NB4 (cell line): ENCODE data around the gene LCAT.
A peak's percentile ranks its signal among the peaks of the same experiment; 100 is the strongest.

Experiments used
- DNase-seq: peaks from one replicate; pipeline ENCODE4 v3.0.0; 2010; ENCODE audit warnings: low read depth
- H3K4me3 ChIP-seq: one replicate; pipeline ENCODE4 v1.5.1; 2011; ENCODE audit warnings: mild to moderate bottlenecking, low read depth, low read length, moderate library complexity
- CTCF ChIP-seq: IDR thresholded peaks from one replicate; pipeline ENCODE4 v1.5.1; 2012; ENCODE audit warnings: low read depth, low read length
- MAX ChIP-seq: IDR thresholded peaks from 2 replicates; pipeline ENCODE4 v1.6.1; 2011; ENCODE audit warnings: low read depth, low read length
- MYC ChIP-seq: IDR thresholded peaks from 2 replicates; pipeline ENCODE4 v1.6.1; 2011; ENCODE audit warnings: low read depth, low read length
- POLR2A ChIP-seq: IDR thresholded peaks from 2 replicates; pipeline ENCODE4 v1.6.1; 2011; ENCODE audit warnings: mild to moderate bottlenecking; ENCODE audit not compliant: insufficient read length; ENCODE audit errors: extremely low read depth

LCAT gene

GRCh38 chr16:67901734-67902133 lies 42.2 kb downstream of the LCAT start:
- DNase-seq = no peak
- TF ChIP-seq MAX (no peak), CTCF (no peak), POLR2A (no peak), MYC (no peak)
- H3K4me3 ChIP-seq = no peak overlapping the region

- TF ChIP-seq CTCF (no peak), POLR2A (no peak), MYC (no peak), MAX (no peak)
- H3K4me3 ChIP-seq = no peak overlapping the region
- no peak for DNase-seq
Measured at GRCh38 chr16:67897231-67897630, 46.7 kb downstream of the LCAT start.

GRCh38 chr16:67893743-67894399 lies 50.0 kb downstream of the LCAT start:
- DNase-seq = peak; percentile 60
- TF ChIP-seq MAX (no peak), POLR2A (no peak), CTCF (no peak), MYC (no peak)
- H3K4me3 ChIP-seq = peak overlapping the region; percentile 89

- H3K4me3 ChIP-seq = peak within 1 kb of the TSS; percentile 89
- TF ChIP-seq MAX = no peak
- TF ChIP-seq MYC = 0 out of 2 replicates have a peak, but pooled peaks have one; percentile 28
- TF ChIP-seq POLR2A = peak; percentile 39
- peak; percentile 98 for DNase-seq
Measured at GRCh38 chr16:67892899-67893742, 50.8 kb downstream of the LCAT start, which contains the start of gene PSKH1. TSS of gene PSKH1 (plus strand) at chr16:67893254. CDS start at chr16:67908750, 15,496 bp downstream.

- no peak for DNase-seq
- TF ChIP-seq MYC = no peak
- no peak for TF ChIP-seq CTCF
- no peak for TF ChIP-seq POLR2A
- no peak for TF ChIP-seq MAX
- peak overlapping the region; percentile 70 for H3K4me3 ChIP-seq
Measured at GRCh38 chr16:67892375-67892774, 51.5 kb downstream of the LCAT start.
